ENCODE data around the gene MYBPC2.
"Not testable (repeated sequence)": the region's sequence is repeated elsewhere in the genome, so short reads cannot be mapped to it uniquely, and the experiment has no call there.

The MYBPC2 gene

DNA sequence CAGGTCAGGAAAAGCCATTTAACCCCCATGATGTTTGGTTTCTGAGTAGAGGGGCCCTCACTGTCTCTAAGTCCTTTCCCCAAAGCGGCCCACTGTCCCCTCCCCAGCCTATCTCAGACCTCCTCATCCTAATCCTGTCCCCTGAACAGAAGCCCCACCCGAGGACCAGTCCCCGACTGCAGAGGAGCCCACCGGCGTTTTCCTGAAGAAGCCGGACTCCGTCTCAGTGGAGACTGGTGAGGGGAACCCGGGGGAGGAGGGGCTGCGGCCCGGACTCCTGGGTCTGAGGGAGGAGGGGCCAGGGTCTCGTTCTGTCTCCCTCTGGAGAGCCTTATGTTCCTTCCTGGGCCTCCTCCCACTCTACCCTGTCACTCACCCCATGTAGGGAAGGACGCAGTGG lies 2.9 kb downstream of the MYBPC2 start:
- Histone ChIP-seq H3K9me3 (ENCODE audit: insufficient read depth, low read length) (no peaks in the 10 kb centered on the region), H3K27ac (ENCODE audit: low read depth, low read length) (no peak overlapping the region), H3K4me2 (ENCODE audit: low read depth, low read length, poor library complexity, severe bottlenecking) (no peak overlapping the region), H4K20me1 (ENCODE audit: low read depth, low read length) (no peaks in the 10 kb centered on the region), H3K27me3 (ENCODE audit: low read length) (no peaks in the 10 kb centered on the region), H3K9me2 (replicated peaks; ENCODE audit: insufficient read depth, low read length) (no peaks in the 10 kb centered on the region), H3K9ac (ENCODE audit: low read length) (no peak overlapping the region), H2AFZ (ENCODE audit: low read depth, low read length, severe bottlenecking) (no peak overlapping the region), H3K79me2 (ENCODE audit: insufficient read depth, low read length) (no peaks in the 10 kb centered on the region), H3K4me3 (ENCODE audit: insufficient read depth, low read length, poor library complexity, severe bottlenecking) (no peak overlapping the region), H3K36me3 (ENCODE audit: low read length) (no peaks in the 10 kb centered on the region), H3F3A (ENCODE audit: insufficient read depth) (peaks cover 27% of the 10 kb centered on the region)
- TF ChIP-seq, protein P1, sequence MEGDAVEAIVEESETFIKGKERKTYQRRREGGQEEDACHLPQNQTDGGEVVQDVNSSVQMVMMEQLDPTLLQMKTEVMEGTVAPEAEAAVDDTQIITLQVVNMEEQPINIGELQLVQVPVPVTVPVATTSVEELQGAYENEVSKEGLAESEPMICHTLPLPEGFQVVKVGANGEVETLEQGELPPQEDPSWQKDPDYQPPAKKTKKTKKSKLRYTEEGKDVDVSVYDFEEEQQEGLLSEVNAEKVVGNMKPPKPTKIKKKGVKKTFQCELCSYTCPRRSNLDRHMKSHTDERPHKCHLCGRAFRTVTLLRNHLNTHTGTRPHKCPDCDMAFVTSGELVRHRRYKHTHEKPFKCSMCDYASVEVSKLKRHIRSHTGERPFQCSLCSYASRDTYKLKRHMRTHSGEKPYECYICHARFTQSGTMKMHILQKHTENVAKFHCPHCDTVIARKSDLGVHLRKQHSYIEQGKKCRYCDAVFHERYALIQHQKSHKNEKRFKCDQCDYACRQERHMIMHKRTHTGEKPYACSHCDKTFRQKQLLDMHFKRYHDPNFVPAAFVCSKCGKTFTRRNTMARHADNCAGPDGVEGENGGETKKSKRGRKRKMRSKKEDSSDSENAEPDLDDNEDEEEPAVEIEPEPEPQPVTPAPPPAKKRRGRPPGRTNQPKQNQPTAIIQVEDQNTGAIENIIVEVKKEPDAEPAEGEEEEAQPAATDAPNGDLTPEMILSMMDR (IDR thresholded peaks at IDR 0.05; ENCODE audit: insufficient read depth, low read length, poor library complexity, severe bottlenecking): no peak
- no peak for TF ChIP-seq EZH2phosphoT487 (conservative IDR thresholded peaks at IDR 0.05; ENCODE audit: low read length)

DNA sequence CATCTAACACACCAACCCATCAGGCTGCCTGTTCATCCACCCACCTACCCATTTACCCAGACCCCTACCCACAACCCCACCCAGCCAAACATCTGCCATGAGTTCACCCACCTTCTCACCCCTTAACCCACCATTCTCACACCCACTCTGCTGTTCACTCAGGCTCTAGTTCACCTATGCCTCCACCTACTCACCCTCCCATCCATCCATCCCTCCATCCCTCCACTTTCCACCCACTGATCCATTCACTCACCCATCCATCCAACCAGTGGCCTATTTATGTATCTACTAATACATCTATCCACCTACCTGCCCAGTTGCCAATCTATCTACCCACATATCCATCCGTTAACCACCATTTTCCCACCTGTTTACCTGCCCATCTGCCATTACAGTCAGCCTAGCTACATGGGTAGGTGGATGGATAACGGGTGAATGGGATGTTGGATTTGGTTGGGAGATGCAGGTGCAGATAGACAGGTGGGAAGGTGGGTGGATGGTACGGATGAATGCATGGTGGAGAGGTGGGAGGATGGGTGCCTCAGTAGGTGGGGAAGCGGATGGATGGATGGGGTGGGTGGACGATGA lies 5.3 kb downstream of the MYBPC2 start:
- no peak overlapping the region for H3K4me2 ChIP-seq (ENCODE audit: low read depth, low read length, poor library complexity, severe bottlenecking)

DNA sequence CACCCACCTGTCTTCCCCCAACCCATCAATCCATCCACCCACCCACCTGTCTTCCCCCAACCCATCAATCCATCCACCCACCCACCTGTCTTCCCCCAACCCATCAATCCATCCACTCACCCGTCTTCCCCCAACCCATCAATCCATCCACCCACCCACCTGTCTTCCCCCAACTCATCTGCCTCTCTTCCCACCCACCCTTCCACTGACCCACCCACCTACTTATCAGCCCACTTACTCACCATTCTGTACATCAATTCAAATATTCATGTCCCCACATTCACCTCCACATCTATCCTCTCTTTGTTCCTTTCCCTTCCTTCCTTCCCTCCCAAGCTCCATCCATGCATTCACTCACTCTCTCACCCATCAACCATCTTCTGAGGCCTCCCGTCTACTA lies 6.4 kb downstream of the MYBPC2 start:
- not testable (repeated sequence) for H3K79me2 ChIP-seq (ENCODE audit: insufficient read depth, low read length); H2AFZ ChIP-seq (ENCODE audit: low read depth, low read length, severe bottlenecking); H3K9me3 ChIP-seq (ENCODE audit: insufficient read depth, low read length); H3K27ac ChIP-seq (ENCODE audit: low read depth, low read length); H3K4me3 ChIP-seq (ENCODE audit: insufficient read depth, low read length, poor library complexity, severe bottlenecking); H3K4me2 ChIP-seq (ENCODE audit: low read depth, low read length, poor library complexity, severe bottlenecking); H3K9me2 ChIP-seq (replicated peaks; ENCODE audit: insufficient read depth, low read length); H3F3A ChIP-seq (ENCODE audit: insufficient read depth); H3K27me3 ChIP-seq (ENCODE audit: low read length); H4K20me1 ChIP-seq (ENCODE audit: low read depth, low read length); H3K9ac ChIP-seq (ENCODE audit: low read length); H3K36me3 ChIP-seq (ENCODE audit: low read length)

More for the DNA sequence above, 5.3 kb downstream of the MYBPC2 start:
- TF ChIP-seq, protein P1 (IDR thresholded peaks at IDR 0.05; ENCODE audit: insufficient read depth, low read length, poor library complexity, severe bottlenecking): no peak
- TF ChIP-seq EZH2phosphoT487 (conservative IDR thresholded peaks at IDR 0.05; ENCODE audit: low read length): no peak
- Histone ChIP-seq H3K27ac (ENCODE audit: low read depth, low read length) (no peak overlapping the region), H3K4me3 (ENCODE audit: insufficient read depth, low read length, poor library complexity, severe bottlenecking) (no peak overlapping the region), H3K27me3 (ENCODE audit: low read length) (no peaks in the 10 kb centered on the region), H2AFZ (ENCODE audit: low read depth, low read length, severe bottlenecking) (no peak overlapping the region), H3K9ac (ENCODE audit: low read length) (no peak overlapping the region), H4K20me1 (ENCODE audit: low read depth, low read length) (no peaks in the 10 kb centered on the region), H3K79me2 (ENCODE audit: insufficient read depth, low read length) (no peaks in the 10 kb centered on the region), H3K36me3 (ENCODE audit: low read length) (no peaks in the 10 kb centered on the region), H3K9me2 (replicated peaks; ENCODE audit: insufficient read depth, low read length) (no peaks in the 10 kb centered on the region), H3K9me3 (ENCODE audit: insufficient read depth, low read length) (no peaks in the 10 kb centered on the region), H3F3A (ENCODE audit: insufficient read depth) (peaks cover 14% of the 10 kb centered on the region)

DNA sequence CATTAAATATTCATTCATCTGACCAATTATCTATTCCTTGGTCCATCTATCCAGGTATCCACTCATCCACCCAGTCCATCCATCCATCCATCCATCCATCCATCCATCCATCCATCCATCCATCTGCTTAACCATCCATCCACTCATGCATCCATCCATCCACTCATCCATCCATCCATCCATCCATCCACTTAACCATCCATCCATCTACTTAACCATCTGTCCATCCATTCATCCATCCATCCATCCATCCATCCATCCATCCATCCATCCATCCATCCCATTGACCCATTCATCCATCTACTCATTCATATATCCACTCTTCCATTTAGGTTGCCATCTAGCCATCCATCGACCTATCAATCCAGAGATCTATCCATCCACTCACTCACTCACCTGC lies 11.4 kb downstream of the MYBPC2 start:
- Histone ChIP-seq H3K27me3 (ENCODE audit: low read length) (no peaks in the 10 kb centered on the region), H3F3A (ENCODE audit: insufficient read depth) (no peaks in the 10 kb centered on the region)

More for the DNA sequence above, 11.4 kb downstream of the MYBPC2 start:
- Histone ChIP-seq H3K27ac (ENCODE audit: low read depth, low read length) (no peak overlapping the region), H3K36me3 (ENCODE audit: low read length) (no peaks in the 10 kb centered on the region), H3K79me2 (ENCODE audit: insufficient read depth, low read length) (no peaks in the 10 kb centered on the region), H3K4me3 (ENCODE audit: insufficient read depth, low read length, poor library complexity, severe bottlenecking) (no peak overlapping the region), H2AFZ (ENCODE audit: low read depth, low read length, severe bottlenecking) (no peak overlapping the region), H3K9me3 (ENCODE audit: insufficient read depth, low read length) (no peaks in the 10 kb centered on the region), H3K9ac (ENCODE audit: low read length) (no peak overlapping the region), H3K4me2 (ENCODE audit: low read depth, low read length, poor library complexity, severe bottlenecking) (no peak overlapping the region), H3K9me2 (replicated peaks; ENCODE audit: insufficient read depth, low read length) (no peaks in the 10 kb centered on the region), H4K20me1 (ENCODE audit: low read depth, low read length) (no peaks in the 10 kb centered on the region)
- TF ChIP-seq, protein P1 (IDR thresholded peaks at IDR 0.05; ENCODE audit: insufficient read depth, low read length, poor library complexity, severe bottlenecking): no peak
- TF ChIP-seq EZH2phosphoT487 (conservative IDR thresholded peaks at IDR 0.05; ENCODE audit: low read length): no peak
